Kidney (tissue), 14 donors: ENCODE measurements around the gene ACIN1. TPM values are rescaled to one million over a fixed set of nuclear protein-coding genes. Genes with fewer than 3 reads are reported as not detected.

ENCODE experiments used
- DNase-seq, 5 donors: peaks; one replicate each; pipeline ENCODE4 v3.0.0-alpha.2; 2013 to 2020
- FAIRE-seq: peaks from 2 replicates; lab custom pipeline; 2012; peaks lifted over from hg19 to GRCh38; lab: Jason Lieb, UNC
- H3K27ac ChIP-seq, 2 donors: one replicate each; pipeline ENCODE4 v1.7.0; 2013; ENCODE audit warnings: low read depth in 2 of 2, low read length in 2 of 2, inconsistent platforms in 1 of 2
- H3K27me3 ChIP-seq: one replicate; pipeline ENCODE4 v1.7.1; 2013; ENCODE audit warnings: low read length, inconsistent platforms; ENCODE audit not compliant: control insufficient read depth, insufficient read depth
- H3K36me3 ChIP-seq, 3 donors: one replicate each; pipeline versions ENCODE4 v1.7.0 to v1.7.1; 2013; ENCODE audit warnings: low read length in 3 of 3, control low read depth in 1 of 3, inconsistent platforms in 1 of 3; ENCODE audit not compliant: insufficient read depth in 3 of 3, control insufficient read depth in 2 of 3
- H3K4me1 ChIP-seq, 3 donors: one replicate each; pipeline versions ENCODE4 v1.7.0 to v1.7.1; 2013; ENCODE audit warnings: low read length in 3 of 3, inconsistent platforms in 1 of 3, low read depth in 1 of 3; ENCODE audit not compliant: control insufficient read depth in 2 of 3, insufficient read depth in 2 of 3
- H3K4me3 ChIP-seq, 3 donors: one replicate each; pipeline versions ENCODE4 v1.7.0 to v1.8.1; 2013; ENCODE audit warnings: low read length in 3 of 3, control low read depth in 1 of 3, inconsistent platforms in 1 of 3
- H3K9ac ChIP-seq, 3 donors: one replicate each; pipeline versions ENCODE4 v1.7.0 to v1.7.1; 2013; ENCODE audit warnings: low read length in 3 of 3, control low read depth in 1 of 3, inconsistent platforms in 1 of 3
- H3K9me3 ChIP-seq, 3 donors: one replicate each; pipeline versions ENCODE4 v1.7.0 to v1.7.1; 2013; ENCODE audit warnings: low read length in 3 of 3, control low read depth in 1 of 3, inconsistent platforms in 1 of 3; ENCODE audit not compliant: control insufficient read depth in 2 of 3, insufficient read depth in 1 of 3
- CTCF ChIP-seq: IDR thresholded peaks from 3 replicates; pipeline ENCODE4 v1.5.1; 2012; ENCODE audit warnings: mild to moderate bottlenecking, moderate library complexity, borderline replicate concordance; ENCODE audit not compliant: insufficient read depth; ENCODE audit errors: extremely low read depth
- intact Hi-C: fragments of 100-400 bp; cut with DNase I; formaldehyde crosslinking; loops from one replicate; pipeline ENCODE4 v1.11.1; 2022
- polyA plus RNA-seq: library from polyadenylated mRNA; stranded (reverse); fragments of 350-450 nt; fragmentation: Illumina TruSeq; extraction: RNeasy Lipid Tissue Mini Kit (QIAGEN cat#74804); gene quantifications from one replicate; pipeline ENCODE4 v1.2.3, GENCODE V29; 2014; ENCODE audit warnings: low read depth, low replicate concordance; ENCODE audit not compliant: insufficient read depth
- total RNA-seq: library from RNA; stranded (reverse); fragmentation: NEBNext Ultra II Directional; extraction: Animal tissue kit (Norgen Biotek cat#: 25700); gene quantifications from one replicate; pipeline ENCODE4 v1.2.1, GENCODE V29; 2021
- donor health status: control.
- donor health status: control.
- donor health status: control.
- donor health status: control.
- donor health status: control.
- donor health status: DM: yes; HTN: yes; CAD: no.
- donor health status: Normal renal cell carcinoma (clear cell type).

The ACIN1 gene
- total and polyA plus RNA-seq, 2 donors from 2014 or later = 54.9 to 150 TPM

DNA sequence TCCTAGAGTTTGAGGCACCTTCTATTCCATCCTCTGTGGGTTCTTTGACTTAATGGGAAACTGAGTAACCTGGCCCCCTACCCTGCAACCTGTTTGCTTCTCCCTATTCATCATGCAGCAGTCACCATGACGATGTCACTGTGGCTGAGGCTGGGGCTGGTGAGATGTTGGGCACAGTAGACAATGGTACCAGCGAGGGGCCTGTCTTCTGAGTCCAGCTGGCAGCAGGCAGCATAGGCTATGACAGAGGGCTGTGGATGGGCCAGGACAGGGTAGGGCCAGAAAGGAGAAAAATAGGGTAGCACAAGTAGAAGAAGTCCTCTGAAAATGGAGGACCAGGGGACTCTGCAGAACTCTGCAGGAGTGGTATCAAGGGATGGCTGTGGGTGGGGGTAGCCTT is 7.9 kb upstream of the ACIN1 start:
- Histone ChIP-seq H3K9ac (no peak overlapping the region), H3K36me3 (peaks cover 4 to 5% (median 5%) of the 10 kb centered on the region in 3 donors), H3K27me3 (no peaks in the 10 kb centered on the region), H3K27ac (no peak overlapping the region), H3K4me1 (no peaks in the 10 kb centered on the region), H3K4me3 (no peak overlapping the region), H3K9me3 (no peaks in the 10 kb centered on the region)
- intact Hi-C loops = no loop called here
- no peak for TF ChIP-seq CTCF
- no peak for DNase-seq
- FAIRE-seq = no peak

- Histone ChIP-seq H3K9me3 (no peaks in the 10 kb centered on the region), H3K36me3 (peaks cover 5 to 8% (median 7%) of the 10 kb centered on the region in 3 donors), H3K4me1 (no peaks in the 10 kb centered on the region), H3K27me3 (no peaks in the 10 kb centered on the region), H3K4me3 (no peak overlapping the region), H3K9ac (no peak overlapping the region), H3K27ac (no peak overlapping the region)
- TF ChIP-seq CTCF = no peak
- intact Hi-C loops = no loop called here
- FAIRE-seq (no peak), DNase-seq (no peak)
Measured at GRCh38 chr14:23101986-23102625, 7.2 kb upstream of the ACIN1 start.

DNA sequence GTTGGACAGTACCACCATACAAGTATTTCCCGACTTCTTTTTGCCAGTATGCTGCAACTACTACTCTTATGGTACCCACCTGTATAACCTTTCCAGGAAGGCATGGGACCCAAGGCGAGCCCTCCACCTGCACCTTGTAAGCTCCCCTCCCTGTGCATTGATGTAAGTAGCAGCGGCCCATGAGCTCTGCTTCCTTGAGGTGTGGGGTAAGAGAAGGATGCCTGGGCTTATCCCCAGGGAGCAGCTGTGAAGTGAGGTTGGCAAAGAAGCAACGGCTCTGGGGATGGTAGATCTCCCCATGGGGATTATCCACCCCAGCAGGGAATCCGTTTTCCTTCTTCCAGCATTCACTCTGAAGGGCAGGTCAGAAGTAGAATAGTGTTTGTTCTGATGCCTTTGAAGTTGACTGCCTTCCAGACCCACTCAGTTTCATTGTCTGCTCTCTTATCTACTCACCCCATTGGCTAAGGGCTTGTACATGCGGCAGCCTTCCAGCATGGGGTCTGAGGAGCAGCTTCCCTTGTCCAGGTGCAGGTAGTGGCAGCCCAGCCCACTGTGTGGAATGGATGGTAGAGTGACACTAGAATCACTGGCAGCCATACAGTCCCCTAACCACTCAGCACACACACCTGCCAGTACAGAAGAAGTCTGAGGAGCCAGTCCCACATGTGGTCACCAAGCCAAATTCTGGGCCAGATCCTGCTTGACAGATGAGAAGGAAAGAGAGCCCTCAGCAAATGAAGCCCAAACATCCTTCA is 6.5 kb upstream of the ACIN1 start:
- TF ChIP-seq CTCF = no peak
- Histone ChIP-seq H3K9ac (no peak overlapping the region), H3K4me1 (peaks cover 0 to 2% (median 0%) of the 10 kb centered on the region in 3 donors), H3K36me3 (peaks cover 5 to 8% (median 7%) of the 10 kb centered on the region in 3 donors), H3K27me3 (no peaks in the 10 kb centered on the region), H3K27ac (no peak overlapping the region), H3K4me3 (no peak overlapping the region), H3K9me3 (no peaks in the 10 kb centered on the region)
- FAIRE-seq (no peak), DNase-seq (no peak)
- intact Hi-C loops = no loop called here
